Measurements from ENCODE around the gene COL4A2. TPM values are rescaled to one million over a fixed set of nuclear protein-coding genes. Genes with fewer than 3 reads are reported as not detected.

COL4A2 gene
- polyA plus RNA-seq, 1 donor (not counting 4 experiments of a cell fraction or from before 2014, with no cell fraction given), result 30.7 TPM

DNA sequence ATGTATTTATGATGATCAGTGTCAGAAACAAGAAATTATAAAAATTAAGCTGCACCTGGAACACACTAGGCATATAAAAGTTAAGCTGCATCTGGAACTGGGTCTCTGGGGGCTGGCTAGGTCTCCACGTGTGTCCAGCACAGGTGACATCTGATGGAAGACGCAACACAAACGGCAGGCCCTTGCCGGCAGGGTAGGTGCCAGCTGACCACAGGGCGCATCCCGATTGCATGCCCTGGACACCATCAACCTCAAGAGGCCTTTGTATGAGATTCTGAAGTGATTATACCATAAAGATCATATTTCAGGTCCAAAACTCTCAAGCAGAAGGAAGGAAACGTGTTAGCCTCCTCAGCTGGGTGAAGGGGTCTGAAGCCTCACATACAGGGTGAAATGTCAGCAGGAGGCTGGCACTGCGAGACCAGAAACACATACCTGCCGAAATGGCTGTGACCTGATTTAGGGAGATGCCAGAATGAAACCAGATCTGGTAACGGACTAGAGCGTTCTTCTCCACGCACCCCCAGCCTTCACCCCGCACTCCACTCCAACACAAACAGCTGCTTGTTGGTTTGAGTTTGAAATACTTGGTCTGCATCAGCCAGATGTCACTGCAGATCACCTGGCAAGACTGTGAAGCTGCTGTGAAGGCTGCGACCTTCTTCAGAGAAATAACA is 37.4 kb upstream of the COL4A2 start:
- TF ChIP-seq, protein P1, sequence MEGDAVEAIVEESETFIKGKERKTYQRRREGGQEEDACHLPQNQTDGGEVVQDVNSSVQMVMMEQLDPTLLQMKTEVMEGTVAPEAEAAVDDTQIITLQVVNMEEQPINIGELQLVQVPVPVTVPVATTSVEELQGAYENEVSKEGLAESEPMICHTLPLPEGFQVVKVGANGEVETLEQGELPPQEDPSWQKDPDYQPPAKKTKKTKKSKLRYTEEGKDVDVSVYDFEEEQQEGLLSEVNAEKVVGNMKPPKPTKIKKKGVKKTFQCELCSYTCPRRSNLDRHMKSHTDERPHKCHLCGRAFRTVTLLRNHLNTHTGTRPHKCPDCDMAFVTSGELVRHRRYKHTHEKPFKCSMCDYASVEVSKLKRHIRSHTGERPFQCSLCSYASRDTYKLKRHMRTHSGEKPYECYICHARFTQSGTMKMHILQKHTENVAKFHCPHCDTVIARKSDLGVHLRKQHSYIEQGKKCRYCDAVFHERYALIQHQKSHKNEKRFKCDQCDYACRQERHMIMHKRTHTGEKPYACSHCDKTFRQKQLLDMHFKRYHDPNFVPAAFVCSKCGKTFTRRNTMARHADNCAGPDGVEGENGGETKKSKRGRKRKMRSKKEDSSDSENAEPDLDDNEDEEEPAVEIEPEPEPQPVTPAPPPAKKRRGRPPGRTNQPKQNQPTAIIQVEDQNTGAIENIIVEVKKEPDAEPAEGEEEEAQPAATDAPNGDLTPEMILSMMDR (optimal IDR thresholded peaks at IDR 0.05 in 1 of 3, IDR thresholded peaks at IDR 0.05 in 1 of 3, conservative IDR thresholded peaks at IDR 0.05 in 1 of 3; ENCODE audit: extremely low read depth in 1 of 3, insufficient read depth in 2 of 3, low read length in 3 of 3), result no peak
- TF ChIP-seq EZH2 (IDR thresholded peaks at IDR 0.05; ENCODE audit: low read length), result no peak
- H4K20me1 ChIP-seq (ENCODE audit: control insufficient read depth, extremely low read depth, insufficient read depth, low read length), result no peaks in the 10 kb centered on the region
- peaks cover 22% of the 10 kb centered on the region for H3K4me1 ChIP-seq (ENCODE audit: control insufficient read depth, extremely low read depth, insufficient read depth, low read length)
- H3K4me3 ChIP-seq (ENCODE audit: control insufficient read depth in 2 of 3, extremely low read depth in 1 of 3, insufficient read depth in 2 of 3, low read depth in 1 of 3, low read length in 3 of 3), result no peak overlapping the region
- H3K9me1 ChIP-seq (ENCODE audit: control insufficient read depth, extremely low read depth, insufficient read depth, low read length), result no peaks in the 10 kb centered on the region
- no peak overlapping the region for H3K9ac ChIP-seq (ENCODE audit: control insufficient read depth, extremely low read depth, insufficient read depth, low read length)
- H3K4me2 ChIP-seq (ENCODE audit: control insufficient read depth, extremely low read depth, insufficient read depth, low read depth, low read length), result no peak overlapping the region
- no peaks in the 10 kb centered on the region for H3K27me3 ChIP-seq (ENCODE audit: control insufficient read depth, extremely low read depth, insufficient read depth, low read length)
- no peaks in the 10 kb centered on the region for H3K9me3 ChIP-seq (ENCODE audit: control insufficient read depth, low read depth, low read length)
- H3K79me2 ChIP-seq (ENCODE audit: control insufficient read depth, insufficient read depth, low read length), result peaks cover 23% of the 10 kb centered on the region
- H3K36me3 ChIP-seq (ENCODE audit: control insufficient read depth in 2 of 2, extremely low read depth in 1 of 2, insufficient read depth in 2 of 2, low read length in 2 of 2), result no peaks in the 10 kb centered on the region
- H2AFZ ChIP-seq (ENCODE audit: control insufficient read depth, low read length), result no peak overlapping the region
- DNase-seq (ENCODE audit: low read depth, low spot score) (no peak), FAIRE-seq (no peak)
- no peak overlapping the region for H3K27ac ChIP-seq (ENCODE audit: control insufficient read depth, insufficient read depth, low read length)
- dilution Hi-C loops (cut with MboI; ENCODE audit: extremely low pct_ligation_motif_present, low sequenced_read_pairs), result no loop called here

DNA sequence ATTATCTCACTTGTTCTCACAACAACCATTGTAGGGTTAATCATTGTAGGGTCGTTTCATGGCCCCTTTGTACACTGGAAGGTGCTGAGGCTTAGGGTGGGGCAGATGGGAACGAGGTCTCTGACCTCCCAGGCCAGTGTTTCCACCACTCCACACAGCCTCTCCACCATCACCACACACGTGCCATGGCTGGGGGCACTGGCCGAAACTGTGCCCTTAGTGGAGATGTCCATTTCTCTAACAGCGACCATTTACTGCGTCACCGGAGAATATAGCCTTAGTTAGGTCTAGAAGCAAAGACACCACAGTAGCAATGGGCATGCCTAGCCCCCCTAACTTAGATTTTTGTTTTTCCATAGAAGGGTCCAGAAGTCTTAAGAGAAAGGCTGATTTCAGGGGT is 36.6 kb upstream of the COL4A2 start:
- Histone ChIP-seq H3K9me3 (ENCODE audit: control insufficient read depth, low read depth, low read length) (no peaks in the 10 kb centered on the region), H3K79me2 (ENCODE audit: control insufficient read depth, insufficient read depth, low read length) (peaks cover 24% of the 10 kb centered on the region), H3K4me2 (ENCODE audit: control insufficient read depth, extremely low read depth, insufficient read depth, low read depth, low read length) (no peak overlapping the region), H3K4me3 (ENCODE audit: control insufficient read depth in 2 of 3, extremely low read depth in 1 of 3, insufficient read depth in 2 of 3, low read depth in 1 of 3, low read length in 3 of 3) (no peak overlapping the region), H3K9ac (ENCODE audit: control insufficient read depth, extremely low read depth, insufficient read depth, low read length) (no peak overlapping the region), H3K36me3 (ENCODE audit: control insufficient read depth in 2 of 2, extremely low read depth in 1 of 2, insufficient read depth in 2 of 2, low read length in 2 of 2) (no peaks in the 10 kb centered on the region), H3K27ac (ENCODE audit: control insufficient read depth, insufficient read depth, low read length) (no peak overlapping the region), H2AFZ (ENCODE audit: control insufficient read depth, low read length) (no peak overlapping the region), H3K4me1 (ENCODE audit: control insufficient read depth, extremely low read depth, insufficient read depth, low read length) (peaks cover 14% of the 10 kb centered on the region), H4K20me1 (ENCODE audit: control insufficient read depth, extremely low read depth, insufficient read depth, low read length) (no peaks in the 10 kb centered on the region), H3K9me1 (ENCODE audit: control insufficient read depth, extremely low read depth, insufficient read depth, low read length) (no peaks in the 10 kb centered on the region), H3K27me3 (ENCODE audit: control insufficient read depth, extremely low read depth, insufficient read depth, low read length) (no peaks in the 10 kb centered on the region)
- dilution Hi-C loops (cut with MboI; ENCODE audit: extremely low pct_ligation_motif_present, low sequenced_read_pairs), result no loop called here
- FAIRE-seq (no peak), DNase-seq (ENCODE audit: low read depth, low spot score) (no peak)
- TF ChIP-seq, protein P1 (optimal IDR thresholded peaks at IDR 0.05 in 1 of 3, IDR thresholded peaks at IDR 0.05 in 1 of 3, conservative IDR thresholded peaks at IDR 0.05 in 1 of 3; ENCODE audit: extremely low read depth in 1 of 3, insufficient read depth in 2 of 3, low read length in 3 of 3), result no peak

All from keratinocyte (primary cell).